MM.1S (cell line): Measurements from ENCODE around the gene SLC1A2.

Experiments used
- DNase-seq: peaks from one replicate; pipeline ENCODE4 v3.0.0-alpha.2; 2015
- H2AFZ ChIP-seq: fragments of 300-600 bp; sonication (generic); 2 replicates; pipeline ENCODE4 v1.6.0; 2016; ENCODE audit warnings: antibody characterized with exemption, low read length
- H3F3A ChIP-seq: fragments of 300-600 bp; sonication (generic); 2 replicates; pipeline ENCODE4 v1.6.1; 2016; ENCODE audit warnings: mild to moderate bottlenecking, antibody characterized with exemption, low read length, moderate library complexity, mixed read lengths; ENCODE audit not compliant: insufficient read depth
- H3K27ac ChIP-seq: fragments of 300-600 bp; sonication (generic); 2 replicates; pipeline ENCODE4 v1.5.1; 2016; ENCODE audit warnings: mild to moderate bottlenecking, low read length
- H3K27me3 ChIP-seq: fragments of 300-600 bp; sonication (generic); replicated peaks from 2 replicates; pipeline ENCODE4 v1.6.0; 2016; ENCODE audit warnings: low read length; ENCODE audit not compliant: insufficient read depth
- H3K36me3 ChIP-seq: fragments of 300-600 bp; sonication (generic); replicated peaks from 2 replicates; pipeline ENCODE4 v1.6.1; 2016; ENCODE audit warnings: mild to moderate bottlenecking, low read length, mixed read lengths; ENCODE audit not compliant: insufficient read depth
- H3K4me1 ChIP-seq: fragments of 300-600 bp; sonication (generic); 2 replicates; pipeline ENCODE4 v1.6.1; 2016; ENCODE audit warnings: low read length, mixed read lengths
- H3K4me2 ChIP-seq: fragments of 300-600 bp; sonication (generic); 2 replicates; pipeline ENCODE4 v1.6.0; 2016; ENCODE audit warnings: low read depth, low read length
- H3K4me3 ChIP-seq: fragments of 300-600 bp; sonication (generic); 2 replicates; pipeline ENCODE4 v1.5.1; 2016; ENCODE audit warnings: low read length, mixed read lengths
- H3K79me2 ChIP-seq: fragments of 300-600 bp; sonication (generic); 2 replicates; pipeline ENCODE4 v1.6.1; 2016; ENCODE audit warnings: mixed run types, low read length, mixed read lengths
- H3K9ac ChIP-seq: fragments of 300-600 bp; sonication (generic); 2 replicates; pipeline ENCODE4 v1.6.1; 2016; ENCODE audit warnings: low read length, mixed read lengths
- H3K9me2 ChIP-seq: fragments of 300-600 bp; sonication (generic); replicated peaks from 2 replicates; pipeline ENCODE4 v1.6.1; 2016; ENCODE audit warnings: mild to moderate bottlenecking, low read length, mixed read lengths; ENCODE audit not compliant: insufficient read depth
- H3K9me3 ChIP-seq: fragments of 300-600 bp; sonication (generic); replicated peaks from 2 replicates; pipeline ENCODE4 v1.6.1; 2016; ENCODE audit warnings: mild to moderate bottlenecking, low read length, mixed read lengths; ENCODE audit not compliant: insufficient read depth
- H4K20me1 ChIP-seq: fragments of 300-600 bp; sonication (generic); 2 replicates; pipeline ENCODE4 v1.6.1; 2016; ENCODE audit warnings: mild to moderate bottlenecking, low read length, moderate library complexity, mixed read lengths; ENCODE audit not compliant: insufficient read depth
- CTCF ChIP-seq: fragments of 300-600 bp; sonication (generic); IDR thresholded peaks from 2 replicates; pipeline ENCODE4 v1.5.1; 2016; ENCODE audit warnings: antibody characterized with exemption, low read length, mixed read lengths
- EZH2 ChIP-seq: fragments of 300-600 bp; sonication (generic); optimal IDR thresholded peaks from 2 replicates; pipeline ENCODE3; 2017; ENCODE audit warnings: low read depth, mild to moderate bottlenecking, antibody characterized with exemption, low read length, mixed read lengths
- EZH2phosphoT487 ChIP-seq: fragments of 300-600 bp; sonication (generic); IDR thresholded peaks from 2 replicates; pipeline ENCODE4 v1.6.1; 2018; ENCODE audit warnings: antibody characterized with exemption, low read length

SLC1A2 gene

GRCh38 chr11:35337914-35338305 lies 81.4 kb downstream of the SLC1A2 start:
- no peak for TF ChIP-seq CTCF
- TF ChIP-seq EZH2phosphoT487: no peak
- TF ChIP-seq EZH2: no peak
- no peak overlapping the region for H3K27ac ChIP-seq
- H3K4me3 ChIP-seq: no peak overlapping the region
- no peak overlapping the region for H2AFZ ChIP-seq
- H3K36me3 ChIP-seq: no peaks in the 10 kb centered on the region
- H3K9ac ChIP-seq: no peak overlapping the region
- no peak for DNase-seq
- H3K4me1 ChIP-seq: peaks cover 2% of the 10 kb centered on the region; the same call in 1 of the 2 replicates
- H4K20me1 ChIP-seq: no peaks in the 10 kb centered on the region
- no peaks in the 10 kb centered on the region for H3K79me2 ChIP-seq
- H3K27me3 ChIP-seq: no peaks in the 10 kb centered on the region
- H3F3A ChIP-seq: no peaks in the 10 kb centered on the region
- H3K9me2 ChIP-seq: no peaks in the 10 kb centered on the region
- H3K4me2 ChIP-seq: no peak overlapping the region
- H3K9me3 ChIP-seq: no peaks in the 10 kb centered on the region

- Histone ChIP-seq H2AFZ (no peak overlapping the region), H3K9ac (no peak overlapping the region), H3K4me1 (no peaks in the 10 kb centered on the region), H3K79me2 (no peaks in the 10 kb centered on the region), H3F3A (no peaks in the 10 kb centered on the region), H3K9me2 (no peaks in the 10 kb centered on the region), H3K4me3 (no peak overlapping the region), H3K27me3 (no peaks in the 10 kb centered on the region), H3K27ac (no peak overlapping the region), H3K9me3 (no peaks in the 10 kb centered on the region), H3K4me2 (no peak overlapping the region), H4K20me1 (no peaks in the 10 kb centered on the region), H3K36me3 (no peaks in the 10 kb centered on the region)
- DNase-seq: no peak
- TF ChIP-seq EZH2 (no peak), CTCF (no peak), EZH2phosphoT487 (no peak)
Measured at GRCh38 chr11:35337136-35337913, 82.0 kb downstream of the SLC1A2 start.

GRCh38 chr11:35336726-35337125 lies 82.6 kb downstream of the SLC1A2 start:
- Histone ChIP-seq H2AFZ (no peak overlapping the region), H3K79me2 (no peaks in the 10 kb centered on the region), H3K4me1 (no peaks in the 10 kb centered on the region), H3K36me3 (no peaks in the 10 kb centered on the region), H3K9me3 (no peaks in the 10 kb centered on the region), H3K27me3 (no peaks in the 10 kb centered on the region), H3F3A (no peaks in the 10 kb centered on the region), H4K20me1 (no peaks in the 10 kb centered on the region), H3K9me2 (no peaks in the 10 kb centered on the region), H3K4me2 (no peak overlapping the region), H3K4me3 (no peak overlapping the region), H3K27ac (no peak overlapping the region), H3K9ac (no peak overlapping the region)
- no peak for TF ChIP-seq EZH2phosphoT487
- TF ChIP-seq EZH2: no peak
- no peak for TF ChIP-seq CTCF
- DNase-seq: no peak
